Neural progenitor cell (in vitro differentiated cells): ENCODE data around the gene TTLL12.

Experiments
- CTCF ChIP-seq: fragments of 200-600 bp; sonication (generic); IDR thresholded peaks from 2 replicates; pipeline ENCODE4 v1.5.1; 2017; ENCODE audit warnings: antibody characterized with exemption, mild to moderate bottlenecking
- EZH2 ChIP-seq: fragments of 200-600 bp; sonication (generic); IDR thresholded peaks from 2 replicates; pipeline ENCODE4 v1.6.1; 2017; ENCODE audit warnings: antibody characterized with exemption, mild to moderate bottlenecking, moderate library complexity
- EZH2phosphoT487 ChIP-seq: fragments of 200-600 bp; sonication (generic); IDR thresholded peaks from 2 replicates; pipeline ENCODE4 v1.6.1; 2017; ENCODE audit warnings: antibody characterized with exemption

- TF ChIP-seq CTCF (no peak), EZH2 (no peak), EZH2phosphoT487 (no peak)
These were observed 16.8 kb downstream of the TTLL12 start for GRCh38 chr22:43170131-43170480.
